OCI-LY3 (cell line): Measurements from ENCODE around the gene CNBD2.

Experiments used
- EZH2phosphoT487 ChIP-seq: fragments of 200-600 bp; shearing (Covaris generic); IDR thresholded peaks from 2 replicates; pipeline ENCODE4 v1.6.1; 2018; ENCODE audit warnings: antibody characterized with exemption, mixed run types, low read depth
- TF ChIP-seq, protein P1 (sequence below): fragments of 200-600, 300-600 bp; sonication (generic); IDR thresholded peaks from 2 replicates; pipeline ENCODE4 v1.5.1; 2014; ENCODE audit warnings: antibody characterized with exemption, low read length, low read depth

DNA sequence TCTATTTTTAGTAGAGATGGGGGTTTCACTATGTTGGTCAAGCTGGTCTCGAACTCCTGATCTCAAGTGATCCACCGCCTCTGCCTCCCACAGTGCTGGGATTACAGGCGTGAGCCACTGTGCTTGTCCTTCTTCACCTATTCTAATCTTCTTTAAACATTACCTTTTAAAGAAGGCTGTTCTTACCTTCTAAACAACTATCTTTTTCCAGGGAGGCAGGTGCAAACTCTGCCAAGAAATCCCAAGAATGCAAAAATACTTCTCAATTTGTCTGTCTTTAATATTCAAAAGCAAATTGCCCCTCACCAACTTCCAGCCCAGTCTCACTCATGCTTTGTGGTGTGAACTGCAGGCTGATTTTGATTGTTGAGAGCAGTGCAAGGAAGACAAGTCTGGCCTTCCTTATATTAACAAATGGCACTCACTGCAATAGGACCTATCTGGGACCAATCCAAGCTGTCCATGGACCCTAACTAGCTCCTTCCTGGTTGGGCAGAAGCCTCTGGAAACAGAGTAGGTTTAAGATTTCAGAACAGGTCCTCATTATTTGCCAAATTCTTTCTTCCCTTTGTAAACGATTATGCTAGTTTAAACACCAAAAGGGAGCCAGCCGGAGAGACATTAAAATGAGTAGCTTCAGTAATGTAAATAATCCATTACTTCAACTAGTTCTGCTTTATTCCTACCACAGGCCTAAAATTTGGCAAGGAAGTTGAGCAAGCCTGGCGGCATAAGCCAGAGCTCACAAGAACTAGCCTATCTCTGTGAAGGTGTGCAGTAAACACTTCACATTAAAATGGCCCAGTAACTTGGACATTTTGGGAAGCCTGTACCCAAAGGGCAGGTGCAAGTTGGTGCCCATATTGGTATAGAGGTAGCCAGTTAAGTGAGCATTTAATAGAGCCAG is 15.7 kb upstream of the CNBD2 start:
- TF ChIP-seq, protein P1, sequence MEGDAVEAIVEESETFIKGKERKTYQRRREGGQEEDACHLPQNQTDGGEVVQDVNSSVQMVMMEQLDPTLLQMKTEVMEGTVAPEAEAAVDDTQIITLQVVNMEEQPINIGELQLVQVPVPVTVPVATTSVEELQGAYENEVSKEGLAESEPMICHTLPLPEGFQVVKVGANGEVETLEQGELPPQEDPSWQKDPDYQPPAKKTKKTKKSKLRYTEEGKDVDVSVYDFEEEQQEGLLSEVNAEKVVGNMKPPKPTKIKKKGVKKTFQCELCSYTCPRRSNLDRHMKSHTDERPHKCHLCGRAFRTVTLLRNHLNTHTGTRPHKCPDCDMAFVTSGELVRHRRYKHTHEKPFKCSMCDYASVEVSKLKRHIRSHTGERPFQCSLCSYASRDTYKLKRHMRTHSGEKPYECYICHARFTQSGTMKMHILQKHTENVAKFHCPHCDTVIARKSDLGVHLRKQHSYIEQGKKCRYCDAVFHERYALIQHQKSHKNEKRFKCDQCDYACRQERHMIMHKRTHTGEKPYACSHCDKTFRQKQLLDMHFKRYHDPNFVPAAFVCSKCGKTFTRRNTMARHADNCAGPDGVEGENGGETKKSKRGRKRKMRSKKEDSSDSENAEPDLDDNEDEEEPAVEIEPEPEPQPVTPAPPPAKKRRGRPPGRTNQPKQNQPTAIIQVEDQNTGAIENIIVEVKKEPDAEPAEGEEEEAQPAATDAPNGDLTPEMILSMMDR = no peak
- TF ChIP-seq EZH2phosphoT487 = no peak
